ENCODE results near the gene LMF1. TPM values are rescaled to one million over a fixed set of nuclear protein-coding genes. Genes with fewer than 3 reads are reported as not detected.
A peak's percentile ranks its signal among the peaks of the same experiment; 100 is the strongest.

The LMF1 gene
- polyA plus RNA-seq, 1 donor (not counting 4 experiments of a cell fraction or from before 2014, with no cell fraction given) = 3.1 TPM

- Histone ChIP-seq H3K79me2 (ENCODE audit: control insufficient read depth, insufficient read depth, low read length) (no peaks in the 10 kb centered on the region), H3K4me3 (ENCODE audit: control insufficient read depth in 2 of 3, extremely low read depth in 1 of 3, insufficient read depth in 2 of 3, low read depth in 1 of 3, low read length in 3 of 3) (no peak overlapping the region), H3K27ac (ENCODE audit: control insufficient read depth, insufficient read depth, low read length) (no peak overlapping the region), H3K9me3 (ENCODE audit: control insufficient read depth, low read depth, low read length) (no peaks in the 10 kb centered on the region), H3K27me3 (ENCODE audit: control insufficient read depth, extremely low read depth, insufficient read depth, low read length) (peaks cover 37% of the 10 kb centered on the region), H2AFZ (ENCODE audit: control insufficient read depth, low read length) (no peak overlapping the region), H4K20me1 (ENCODE audit: control insufficient read depth, extremely low read depth, insufficient read depth, low read length) (no peaks in the 10 kb centered on the region), H3K9me1 (ENCODE audit: control insufficient read depth, extremely low read depth, insufficient read depth, low read length) (no peaks in the 10 kb centered on the region), H3K4me2 (ENCODE audit: control insufficient read depth, extremely low read depth, insufficient read depth, low read depth, low read length) (peak overlapping the region; percentile 10), H3K4me1 (ENCODE audit: control insufficient read depth, extremely low read depth, insufficient read depth, low read length) (no peaks in the 10 kb centered on the region), H3K36me3 (ENCODE audit: control insufficient read depth in 2 of 2, extremely low read depth in 1 of 2, insufficient read depth in 2 of 2, low read length in 2 of 2) (no peaks in the 10 kb centered on the region), H3K9ac (ENCODE audit: control insufficient read depth, extremely low read depth, insufficient read depth, low read length) (no peak overlapping the region)
- dilution Hi-C loops (cut with MboI; ENCODE audit: extremely low pct_ligation_motif_present, low sequenced_read_pairs) = no loop called here
- DNase-seq (ENCODE audit: low read depth, low spot score) (no peak), FAIRE-seq (no peak)
- TF ChIP-seq CTCF (optimal IDR thresholded peaks at IDR 0.05 in 1 of 3, IDR thresholded peaks at IDR 0.05 in 1 of 3, conservative IDR thresholded peaks at IDR 0.05 in 1 of 3; ENCODE audit: extremely low read depth in 1 of 3, insufficient read depth in 2 of 3, low read length in 3 of 3) (peak in 2 of 3 experiments; percentile 45 to 77), EZH2 (IDR thresholded peaks at IDR 0.05; ENCODE audit: low read length) (no peak)
Observed at GRCh38 chr16:813204-813915, 157.4 kb downstream of the LMF1 start.

- Histone ChIP-seq H3K4me3 (ENCODE audit: control insufficient read depth in 2 of 3, extremely low read depth in 1 of 3, insufficient read depth in 2 of 3, low read depth in 1 of 3, low read length in 3 of 3) (peak overlapping the region; percentile 63 to 85 (median 69)), H3K36me3 (ENCODE audit: control insufficient read depth in 2 of 2, extremely low read depth in 1 of 2, insufficient read depth in 2 of 2, low read length in 2 of 2) (no peaks in the 10 kb centered on the region), H3K9me3 (ENCODE audit: control insufficient read depth, low read depth, low read length) (no peaks in the 10 kb centered on the region), H3K9me1 (ENCODE audit: control insufficient read depth, extremely low read depth, insufficient read depth, low read length) (no peaks in the 10 kb centered on the region), H4K20me1 (ENCODE audit: control insufficient read depth, extremely low read depth, insufficient read depth, low read length) (no peaks in the 10 kb centered on the region), H2AFZ (ENCODE audit: control insufficient read depth, low read length) (peak overlapping the region; percentile 95), H3K27me3 (ENCODE audit: control insufficient read depth, extremely low read depth, insufficient read depth, low read length) (peaks cover 12% of the 10 kb centered on the region), H3K9ac (ENCODE audit: control insufficient read depth, extremely low read depth, insufficient read depth, low read length) (peak overlapping the region; percentile 85), H3K79me2 (ENCODE audit: control insufficient read depth, insufficient read depth, low read length) (no peaks in the 10 kb centered on the region), H3K4me1 (ENCODE audit: control insufficient read depth, extremely low read depth, insufficient read depth, low read length) (no peaks in the 10 kb centered on the region), H3K27ac (ENCODE audit: control insufficient read depth, insufficient read depth, low read length) (peak overlapping the region; percentile 24), H3K4me2 (ENCODE audit: control insufficient read depth, extremely low read depth, insufficient read depth, low read depth, low read length) (peak overlapping the region; percentile 82)
- FAIRE-seq = no peak
- no peak for DNase-seq (ENCODE audit: low read depth, low spot score)
- dilution Hi-C loops (cut with MboI; ENCODE audit: extremely low pct_ligation_motif_present, low sequenced_read_pairs) = no loop called here
- TF ChIP-seq EZH2 (IDR thresholded peaks at IDR 0.05; ENCODE audit: low read length) = no peak
Observed at GRCh38 chr16:808085-808386, 162.7 kb downstream of the LMF1 start.

Data from keratinocyte (primary cell).